NCI-H2171 treated with DMSO at 0.1 percent for 48 hours (cell line): ENCODE results near the gene NPSR1.
"Not testable (repeated sequence)": the region's sequence is repeated elsewhere in the genome, so short reads cannot be mapped to it uniquely, and the experiment has no call there.

Experiments
- DNase-seq: peaks from one replicate; lab custom pipeline; 2025; lab: John Stamatoyannopoulos, UW

The NPSR1 gene

DNA sequence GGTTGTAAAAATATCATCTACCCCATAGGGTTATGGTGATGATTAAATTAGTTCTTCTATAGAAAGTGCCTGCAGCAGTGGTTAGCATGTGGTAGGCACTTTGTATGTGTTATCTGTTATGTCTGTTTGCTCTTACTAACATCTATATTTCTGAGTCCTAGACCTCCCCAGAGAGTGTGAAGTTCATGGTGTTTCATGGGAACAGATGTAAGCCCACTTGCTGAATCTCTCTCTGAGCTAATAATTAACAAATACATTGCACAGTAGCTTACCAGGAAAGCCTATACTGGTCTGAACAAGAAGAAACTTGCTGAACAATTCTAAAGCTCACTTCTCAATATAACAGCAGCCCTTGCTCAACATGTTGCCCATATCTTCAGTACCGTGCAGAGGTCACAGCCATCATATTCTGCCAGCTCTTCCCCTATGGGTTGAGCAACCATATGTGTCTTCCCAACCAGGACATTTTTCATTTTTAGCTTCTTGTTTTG is 100.1 kb downstream of the NPSR1 start:
- peak; percentile 9 for DNase-seq

DNA sequence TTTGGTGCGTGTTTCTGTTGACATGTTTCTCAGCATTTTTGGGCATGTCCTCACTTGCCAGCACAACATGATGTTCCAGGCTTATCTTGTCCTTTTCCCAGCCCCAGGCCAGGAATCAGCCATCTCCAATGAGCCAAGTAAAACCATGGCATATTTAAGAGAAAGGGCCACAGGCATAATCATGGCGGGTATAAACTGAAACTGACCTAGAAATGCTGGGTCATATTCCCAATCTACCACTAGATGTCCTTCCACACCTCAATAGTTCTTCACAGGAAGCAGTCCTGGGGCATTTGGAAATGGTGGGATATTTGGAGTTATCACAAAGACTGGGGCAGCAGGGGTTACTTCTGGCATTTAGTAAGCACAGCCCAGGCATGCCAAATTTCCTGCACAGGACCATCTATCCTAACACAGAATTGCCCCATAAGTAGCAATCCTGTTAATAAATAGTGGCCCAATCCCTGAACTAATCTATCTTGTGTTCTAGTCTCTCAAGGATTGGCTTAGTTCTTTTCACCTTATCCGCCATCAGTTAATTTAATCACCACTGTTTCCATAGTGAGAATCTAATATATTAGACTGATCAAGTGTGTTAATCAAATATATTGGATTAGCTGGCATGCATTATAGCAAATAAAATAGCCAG is 101.6 kb downstream of the NPSR1 start:
- peak; percentile 42 for DNase-seq

DNA sequence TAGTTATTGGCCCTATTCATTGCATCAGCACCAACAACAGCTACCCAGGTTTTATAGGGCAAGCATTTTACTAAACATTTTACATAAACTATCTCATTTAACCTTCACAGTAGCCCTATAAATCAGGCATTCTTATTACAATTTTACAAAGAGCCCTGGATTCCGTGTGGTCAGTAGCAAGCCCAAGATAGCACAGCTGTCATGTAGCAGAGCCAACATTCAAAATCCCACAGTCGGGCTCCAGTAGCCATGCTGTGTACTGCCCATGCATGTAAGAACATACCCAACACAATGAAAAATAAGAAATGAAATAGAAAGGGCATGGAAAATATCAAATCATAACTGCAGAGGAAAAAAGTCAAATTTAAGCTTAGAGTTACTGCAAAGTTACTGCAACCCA is 102.3 kb downstream of the NPSR1 start:
- no peak for DNase-seq

DNA sequence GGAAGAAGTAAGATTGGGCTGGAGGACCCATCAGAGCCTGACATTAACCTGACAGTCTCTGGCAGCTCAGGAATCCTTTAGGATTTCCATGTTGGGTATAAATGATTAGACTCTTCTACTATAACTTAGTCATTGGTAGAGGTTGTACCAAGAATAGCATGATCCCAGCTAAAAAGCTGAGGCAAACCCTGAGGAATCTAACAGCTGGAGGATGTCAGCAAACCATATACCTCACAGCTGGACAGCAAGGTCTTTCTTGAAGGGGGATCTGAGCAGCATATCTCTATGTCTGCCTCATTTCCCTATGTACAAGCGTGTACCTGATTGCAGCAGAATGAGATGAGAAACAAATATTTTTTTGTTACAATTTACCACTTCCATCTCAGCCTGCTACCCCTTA is 103.2 kb downstream of the NPSR1 start:
- DNase-seq = no peak

DNA sequence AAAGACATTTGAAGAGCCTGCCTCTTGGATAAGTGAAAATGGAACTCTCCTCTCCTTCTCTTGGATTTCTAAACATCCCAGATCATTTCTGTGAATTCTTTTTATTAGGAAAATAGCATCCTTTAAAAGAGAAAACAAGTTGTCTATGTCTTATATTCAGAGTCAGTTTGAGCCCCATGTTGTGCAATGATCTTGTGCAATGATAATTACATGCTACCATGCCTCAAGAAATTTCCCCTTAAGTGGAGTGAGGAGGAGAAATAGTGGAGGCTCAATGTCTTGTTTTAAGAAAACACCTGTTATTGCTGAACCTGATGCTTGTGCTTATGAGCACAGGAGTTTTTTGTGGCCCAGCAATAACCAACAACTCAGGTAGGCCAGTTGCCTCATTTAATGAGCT is 103.6 kb downstream of the NPSR1 start:
- DNase-seq = no peak

DNA sequence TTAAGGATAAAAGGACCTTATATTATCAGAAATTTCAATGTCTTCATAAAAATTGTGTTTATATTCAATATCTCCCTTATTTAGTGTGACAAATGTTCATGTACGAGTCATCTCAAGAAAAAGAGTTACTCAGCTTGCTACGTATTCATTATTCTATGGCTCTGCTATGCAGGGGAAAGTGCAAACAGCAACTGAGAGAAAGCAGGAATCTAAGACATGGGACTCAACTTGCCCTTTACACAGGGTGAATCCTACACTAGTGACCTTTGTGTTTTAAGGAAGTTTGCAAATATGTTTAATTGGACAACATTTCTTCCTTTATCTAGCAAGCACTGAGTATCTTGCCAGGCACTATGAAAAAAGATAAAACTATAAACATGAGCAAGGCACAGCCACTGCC is 104.7 kb downstream of the NPSR1 start:
- no peak for DNase-seq

DNA sequence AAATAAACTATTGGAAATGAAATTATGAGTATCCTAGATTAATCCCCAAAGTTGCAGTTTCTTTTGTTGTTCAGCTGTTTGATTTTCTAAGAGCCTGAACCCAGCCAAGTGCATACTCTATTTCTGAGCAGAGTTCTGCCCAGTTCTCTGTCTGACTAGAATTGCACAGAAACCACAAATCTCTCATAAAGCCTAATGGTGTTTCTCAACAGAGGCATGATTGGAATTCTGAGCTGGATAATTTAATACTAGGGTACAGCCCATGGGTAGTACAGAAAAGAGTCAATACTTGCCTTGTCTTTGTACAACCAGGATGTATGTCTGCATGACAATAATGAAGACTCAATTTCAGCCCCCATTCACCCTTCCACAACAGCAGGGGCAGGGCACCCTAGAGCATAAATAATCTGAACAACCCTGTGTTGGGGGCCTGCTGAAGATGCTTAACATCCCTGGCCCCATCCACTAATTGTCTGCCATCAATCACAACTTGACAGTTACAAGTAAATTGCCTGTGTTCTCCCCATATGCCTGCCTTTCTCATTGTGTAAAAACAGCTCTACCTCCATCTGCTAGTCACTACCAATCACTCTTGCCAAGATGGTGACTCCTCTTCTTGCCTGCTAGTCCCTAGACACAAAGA is 114.4 kb downstream of the NPSR1 start:
- DNase-seq = peak; percentile 95

DNA sequence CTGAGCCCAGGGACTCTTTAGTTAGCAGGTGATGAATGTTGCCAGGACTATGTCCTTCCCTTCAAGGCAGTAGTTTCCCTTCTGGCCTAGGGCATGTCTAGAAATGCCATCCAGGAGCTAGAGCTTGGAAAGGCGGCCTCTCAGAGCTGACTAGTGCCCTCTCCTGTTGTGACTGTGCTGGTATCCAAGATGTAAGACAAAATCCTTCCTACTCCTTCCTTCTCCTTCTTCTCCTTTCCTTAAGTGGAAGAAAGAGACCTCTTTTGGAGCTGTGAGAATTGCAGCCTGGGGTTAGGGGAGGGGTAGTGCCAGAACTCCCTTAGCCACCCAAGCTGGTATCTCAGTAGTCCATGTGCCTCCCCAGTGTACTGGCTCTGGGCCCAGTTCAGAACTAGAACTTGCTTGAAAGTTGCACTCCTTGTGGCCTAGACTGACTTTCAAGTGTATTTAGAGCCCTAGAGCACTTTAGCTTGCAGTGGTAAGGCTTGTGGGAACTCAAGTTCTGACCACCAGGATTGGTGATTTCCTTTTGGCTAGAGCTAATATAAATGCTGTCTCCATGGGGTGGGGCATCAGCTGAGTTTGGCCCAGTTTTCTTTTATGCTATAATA is 118.8 kb downstream of the NPSR1 start:
- DNase-seq = no peak

DNA sequence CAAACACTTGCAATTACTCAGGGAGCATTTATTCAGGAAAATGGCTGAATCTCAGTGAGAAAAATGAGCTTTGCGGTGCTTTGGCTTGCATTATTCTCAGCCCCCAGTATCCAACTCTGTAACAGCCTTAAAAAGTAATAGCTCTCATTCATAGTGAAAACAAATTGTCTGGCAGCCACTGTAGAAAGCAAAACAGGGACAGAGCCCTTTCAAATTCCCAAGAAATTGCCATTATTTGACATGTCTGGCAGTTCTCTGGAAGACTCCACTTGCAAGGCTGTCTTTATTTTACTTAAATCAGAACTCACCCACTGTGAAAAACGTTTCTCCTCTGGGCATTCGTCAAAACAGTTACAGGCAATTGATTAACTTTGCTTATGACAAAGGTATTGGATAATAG is 122.5 kb downstream of the NPSR1 start:
- DNase-seq = no peak

DNA sequence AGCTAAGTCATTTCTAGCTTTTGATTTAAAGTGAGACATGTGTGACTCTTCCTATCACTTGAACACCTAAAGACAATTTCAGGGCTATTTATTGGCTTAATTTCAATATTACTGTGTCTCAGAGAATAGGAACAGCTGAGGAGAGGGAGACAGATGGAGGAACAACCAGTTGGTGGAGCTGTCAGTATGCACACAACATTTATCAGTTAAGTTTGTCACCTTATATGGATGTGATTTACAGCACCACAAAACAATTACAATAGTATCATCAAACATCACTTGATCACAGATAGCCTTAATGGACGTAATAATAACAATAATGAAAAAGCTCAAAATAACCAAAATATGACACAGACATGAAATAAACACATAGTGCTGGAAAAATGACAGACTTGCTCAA is 129.6 kb downstream of the NPSR1 start:
- DNase-seq = no peak

DNA sequence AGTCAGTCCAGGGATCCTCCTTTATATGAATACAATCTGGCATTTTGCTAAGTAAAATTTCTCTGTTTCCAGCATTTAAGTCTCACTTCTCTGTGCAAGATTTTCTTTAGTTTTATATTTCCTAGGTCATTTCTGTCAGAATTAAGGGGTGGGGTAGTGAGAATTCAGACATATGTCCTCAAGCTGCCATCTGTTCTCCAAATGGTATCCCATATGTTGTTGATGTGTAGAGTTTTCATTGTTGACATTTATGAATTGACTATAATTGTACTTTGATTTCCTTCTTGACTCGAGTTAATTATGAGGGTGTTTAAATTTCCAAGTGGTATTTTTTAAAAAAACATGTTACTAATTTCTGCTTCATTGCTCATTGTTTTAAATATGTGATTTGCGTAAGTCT is 148.8 kb downstream of the NPSR1 start:
- DNase-seq = peak; percentile 89

DNA sequence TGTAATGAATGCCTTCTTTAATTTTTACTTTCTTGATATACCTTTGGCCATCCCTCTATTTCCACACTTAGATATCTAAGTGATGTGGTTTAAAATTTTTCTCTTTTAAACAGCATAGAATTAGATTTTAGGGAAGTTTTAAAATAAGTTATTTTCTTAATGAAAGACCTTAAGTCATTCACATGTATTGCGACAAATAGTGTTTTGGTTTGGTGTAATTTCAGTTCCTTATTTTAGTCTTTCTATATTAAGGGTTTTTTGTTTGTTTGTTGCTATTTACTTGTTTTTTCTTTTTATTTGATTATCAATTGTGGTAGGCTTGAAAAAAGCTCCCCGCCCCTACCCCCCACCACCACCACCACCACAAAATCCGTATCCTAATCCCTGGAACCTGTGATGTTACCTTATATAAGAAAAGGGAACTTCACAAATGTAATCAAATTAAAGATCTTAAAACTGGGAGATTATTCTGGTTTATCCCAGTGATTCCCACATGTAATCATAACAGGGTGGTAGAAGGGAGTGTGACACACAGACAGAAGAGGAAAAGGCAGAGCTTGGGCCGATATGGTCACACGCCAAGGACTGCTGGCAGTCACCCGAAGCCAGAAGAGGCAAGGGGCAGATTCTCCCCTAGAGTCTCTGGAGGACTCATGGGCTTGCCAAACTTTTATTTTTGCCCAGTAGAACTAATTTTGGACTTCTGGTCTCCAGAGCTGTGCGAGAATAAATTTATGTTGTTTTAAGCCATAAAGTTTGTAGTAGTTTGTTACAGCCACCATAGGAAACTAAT is 149.7 kb downstream of the NPSR1 start:
- DNase-seq = no peak

DNA sequence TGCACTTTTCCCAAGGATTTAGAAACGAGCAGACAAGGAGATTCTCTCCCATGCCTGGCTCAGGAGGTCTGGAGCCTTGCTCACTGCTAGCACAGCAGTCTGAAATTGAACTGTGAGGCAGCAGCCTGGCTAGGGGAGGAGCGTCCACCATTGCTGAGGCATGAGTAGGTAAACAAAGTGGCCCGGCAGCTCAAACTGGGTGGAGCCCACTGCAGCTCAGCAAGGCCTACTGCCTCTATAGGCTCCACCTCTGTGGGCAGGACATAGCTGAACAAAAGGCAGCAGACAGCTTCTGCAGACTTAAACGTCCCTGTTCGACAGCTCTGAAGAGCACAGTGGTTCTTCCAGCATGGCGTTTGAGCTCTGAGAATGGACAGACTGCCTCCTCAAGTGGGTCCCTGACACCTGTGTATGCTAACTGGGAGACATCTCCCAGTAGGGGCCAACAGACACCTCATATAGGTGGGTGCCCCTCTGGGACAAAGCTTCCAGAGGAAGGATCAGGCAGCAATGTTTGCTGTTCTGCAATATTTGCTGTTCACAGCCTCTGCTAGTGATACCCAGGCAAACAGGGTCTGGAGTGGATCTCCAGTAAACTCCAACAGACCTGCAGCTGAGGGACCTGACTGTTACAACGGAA is 156.3 kb downstream of the NPSR1 start:
- DNase-seq = not testable (repeated sequence)

DNA sequence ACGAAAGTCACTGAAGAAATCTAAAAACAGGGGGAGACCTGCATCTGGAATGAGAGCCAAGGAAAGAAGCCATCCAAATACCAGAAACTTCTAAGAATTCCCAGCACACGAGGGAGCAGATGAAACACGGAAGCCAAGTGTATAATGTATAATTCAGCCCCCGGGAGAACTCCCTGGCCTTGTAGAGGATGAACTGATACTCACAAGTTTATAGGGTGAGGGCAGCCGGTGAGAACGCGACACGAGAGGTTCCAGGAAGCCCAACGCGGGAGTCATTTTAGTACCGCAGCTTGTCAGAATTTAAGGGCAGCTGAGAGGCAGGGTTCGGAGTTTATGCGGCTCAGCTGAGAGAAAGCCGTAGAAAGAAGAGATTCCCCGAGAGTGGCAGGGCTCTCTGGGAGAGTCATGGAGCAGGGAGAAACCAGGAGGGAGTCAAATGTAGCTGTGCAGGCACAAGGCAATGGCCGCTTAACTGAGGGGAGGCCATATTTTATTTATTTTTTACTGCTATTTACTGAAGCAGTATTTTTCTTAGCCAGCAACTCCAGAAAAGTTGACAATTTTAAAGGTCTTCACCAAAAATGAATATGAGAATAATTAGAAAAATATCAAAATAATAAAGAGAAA is 164.0 kb downstream of the NPSR1 start:
- DNase-seq = no peak

DNA sequence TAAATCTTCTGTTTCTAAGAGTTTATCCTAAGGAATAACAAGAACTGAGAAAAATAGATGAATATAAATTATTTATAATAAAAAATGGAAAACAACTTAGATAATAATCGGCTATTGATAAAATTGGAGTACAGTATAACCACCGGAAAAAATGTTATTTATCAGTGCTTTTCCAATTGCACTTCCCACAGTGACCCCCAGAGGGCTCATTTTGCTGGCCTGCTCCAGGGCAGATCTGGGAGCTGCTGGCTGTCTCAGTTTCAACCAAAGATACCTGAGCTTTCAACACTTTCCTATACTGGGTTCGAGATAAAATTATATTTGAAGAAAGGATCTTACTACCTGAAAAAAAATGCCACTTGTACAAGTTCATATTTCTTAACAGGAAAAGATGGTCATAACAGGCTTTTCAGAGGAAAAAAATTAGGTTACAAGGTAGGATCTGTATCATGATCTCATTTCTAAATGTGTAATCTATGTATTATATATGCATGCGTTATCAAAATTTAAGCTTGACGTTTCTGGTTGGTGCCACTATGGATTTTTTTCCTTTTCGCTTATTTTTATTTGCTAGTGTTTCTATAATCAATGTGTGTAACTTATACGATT is 165.7 kb downstream of the NPSR1 start:
- DNase-seq = peak; percentile 61

DNA sequence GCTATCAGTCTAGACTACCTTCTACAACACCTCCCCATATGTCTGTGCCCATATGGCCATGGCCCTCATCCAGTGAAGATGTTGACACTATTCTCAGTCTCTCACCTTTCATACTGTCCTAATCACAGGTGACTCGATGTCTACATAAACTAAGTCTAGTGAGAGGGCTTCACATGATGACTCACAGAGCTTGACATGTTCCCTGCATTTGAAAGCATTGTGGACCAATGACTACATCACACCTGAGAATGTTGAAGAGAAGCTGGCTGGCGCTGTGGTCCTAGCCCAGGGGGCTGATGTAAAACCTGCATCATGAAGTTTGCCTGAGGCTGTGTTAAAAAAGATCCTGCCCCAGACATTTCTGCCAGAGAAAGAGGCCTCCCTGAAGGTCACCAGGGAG is 167.2 kb downstream of the NPSR1 start:
- DNase-seq = no peak

DNA sequence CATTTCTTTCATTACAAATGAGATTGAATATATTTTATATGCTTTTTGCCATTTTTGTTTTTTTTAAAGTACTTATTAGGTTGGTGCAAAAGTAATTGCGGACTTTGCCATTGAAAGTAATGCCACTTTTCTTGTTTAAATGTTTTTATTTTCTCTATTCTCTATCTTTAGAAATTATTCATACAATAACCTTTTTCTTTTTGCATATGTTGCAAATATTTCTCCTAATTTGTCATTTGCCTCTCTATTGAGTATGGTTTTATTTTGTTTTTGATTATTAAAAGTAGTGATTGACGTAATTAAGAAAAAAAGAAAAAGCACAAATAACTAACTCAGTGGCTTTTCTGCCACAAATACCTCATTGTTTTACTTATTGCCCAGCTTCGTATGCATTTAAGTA is 172.4 kb downstream of the NPSR1 start:
- DNase-seq = no peak

DNA sequence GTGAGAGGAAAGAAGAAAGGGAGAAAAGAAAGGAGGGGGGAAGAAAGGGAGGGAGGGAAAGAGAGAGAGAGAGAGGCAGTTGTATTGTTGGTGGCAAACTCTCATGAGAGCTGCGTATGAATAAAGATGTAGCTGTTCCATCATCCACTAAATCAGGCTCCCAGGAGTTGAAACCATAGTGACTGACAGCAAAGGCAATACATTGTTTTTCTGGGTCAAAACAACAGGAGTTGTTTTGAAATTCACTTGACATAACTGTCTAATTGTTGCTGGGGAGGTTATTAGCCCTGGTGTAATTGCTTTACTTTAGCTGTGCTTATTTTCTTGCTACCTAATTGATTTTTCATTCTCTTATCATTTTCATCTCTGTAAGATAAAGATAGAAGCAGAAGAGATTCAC is 173.4 kb downstream of the NPSR1 start:
- no peak for DNase-seq

DNA sequence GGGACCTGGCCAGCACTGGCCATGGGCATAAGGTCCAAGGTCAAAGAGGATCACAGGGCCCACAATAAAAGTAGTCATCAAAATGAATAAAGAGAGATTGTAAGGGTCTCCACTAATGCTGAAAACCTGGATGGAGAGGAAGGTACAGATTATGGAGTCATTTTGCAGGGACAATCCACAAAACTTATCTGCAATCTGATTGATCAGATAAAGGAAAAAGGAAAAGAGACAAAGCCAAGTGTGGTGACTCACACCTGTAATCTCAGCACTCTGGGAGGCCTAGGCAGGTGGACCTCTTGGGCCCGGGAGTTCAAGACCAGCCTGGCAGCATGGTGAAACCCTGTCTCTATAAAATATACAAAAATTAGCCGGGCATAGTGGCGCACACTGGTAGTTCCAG is 174.0 kb downstream of the NPSR1 start:
- DNase-seq = no peak

DNA sequence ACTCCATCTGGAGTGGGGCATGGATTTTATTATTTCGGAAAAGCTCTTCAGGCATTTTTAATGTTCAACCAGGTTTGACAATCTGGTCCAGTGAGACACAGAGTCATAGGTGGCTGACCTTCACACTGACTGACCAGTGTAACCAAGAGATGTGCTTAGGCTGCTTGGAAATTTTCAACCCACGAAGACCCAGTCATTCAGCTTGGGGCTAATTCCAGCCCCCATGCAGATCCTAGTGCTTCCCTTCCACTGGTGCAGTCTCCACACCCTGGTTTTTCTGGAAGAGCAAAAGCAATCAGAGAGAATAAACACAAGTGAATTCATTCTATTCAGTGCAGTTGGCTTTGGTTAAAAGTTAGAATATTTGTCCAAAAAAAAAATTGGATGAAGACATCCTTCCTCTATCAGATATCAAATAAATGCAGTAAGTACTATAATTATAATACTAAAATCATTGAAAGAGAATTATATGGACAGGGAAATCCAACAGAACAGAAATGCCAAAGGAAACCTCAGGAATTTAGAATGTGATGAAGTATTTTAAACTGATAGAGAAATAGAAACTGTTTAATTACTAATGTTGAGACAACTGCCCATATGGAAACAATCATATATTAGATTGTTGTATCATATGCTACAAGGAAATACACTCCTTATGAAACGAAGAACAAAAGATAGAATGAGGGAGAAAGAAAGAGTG is 178.0 kb downstream of the NPSR1 start:
- no peak for DNase-seq

DNA sequence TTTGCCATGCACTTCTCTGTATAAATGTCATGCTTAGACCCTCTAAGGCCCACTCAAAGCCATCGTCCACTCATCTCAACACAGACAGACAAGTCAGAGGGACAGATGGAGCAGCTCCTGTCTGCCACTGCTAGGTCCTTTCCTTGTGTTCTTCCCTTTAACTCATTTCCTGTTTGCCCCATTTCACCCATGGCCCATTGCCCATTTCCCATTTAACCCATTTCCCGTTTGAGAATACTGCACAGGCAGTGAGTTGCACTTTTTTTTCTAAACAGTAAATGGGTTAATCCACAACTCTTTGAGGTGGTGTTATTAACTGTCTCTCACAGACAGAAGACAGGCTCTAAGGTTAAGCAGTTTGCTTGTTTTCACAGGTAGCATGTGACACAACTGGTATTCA is 179.3 kb downstream of the NPSR1 start:
- DNase-seq = peak; percentile 6
